Measurements from ENCODE around the gene TK2. TPM values are rescaled to one million over a fixed set of nuclear protein-coding genes. Genes with fewer than 3 reads are reported as not detected.

TK2 gene
- total and polyA plus RNA-seq, 9 of the 15 experiments (the other 6 are each of a cell fraction or from before 2014, with no cell fraction given), result 1.1 to 10.2 (median 5.3) TPM

DNA sequence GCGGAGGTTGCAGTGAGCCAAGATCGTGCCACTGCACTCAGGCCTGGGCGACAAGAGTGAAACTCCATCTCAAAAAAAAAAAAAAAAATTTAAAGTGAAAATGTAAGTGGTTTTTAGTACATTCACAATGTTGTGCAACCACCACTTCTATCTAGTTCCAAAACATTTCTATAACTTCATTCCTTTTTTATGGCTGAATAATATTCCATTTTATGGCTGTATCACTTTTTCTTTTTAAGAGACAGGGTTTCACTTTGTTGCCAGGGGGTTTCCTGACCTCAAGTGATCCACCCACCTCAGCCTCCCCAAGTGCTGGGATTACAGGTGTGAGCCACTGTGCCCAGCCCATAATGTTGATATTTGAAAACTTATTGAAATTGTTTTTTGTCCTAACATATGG is 42.9 kb upstream of the TK2 start:
- no peaks in the 10 kb centered on the region for H3K9me3 ChIP-seq (replicated peaks; ENCODE audit: control insufficient read depth, insufficient read depth, low read depth, low read length)
- no peaks in the 10 kb centered on the region for H3K4me1 ChIP-seq (replicated peaks in 1 of 2; ENCODE audit: control insufficient read depth in 2 of 2, insufficient read depth in 2 of 2, low read length in 2 of 2)
- no peaks in the 10 kb centered on the region for H4K20me1 ChIP-seq (replicated peaks; ENCODE audit: control insufficient read depth, insufficient read depth, low read length)
- BruUV-seq (replicated peaks), result no TSS peak
- H2AFZ ChIP-seq (ENCODE audit: low read depth, low read length), result no peak overlapping the region
- CTCF ChIA-PET (ENCODE audit: low intra/inter-chr PET ratio), result no interaction called here
- DNase-seq (ENCODE audit: extremely low read depth in 1 of 4, low spot score in 3 of 4) (no peak), FAIRE-seq (no peak), ATAC-seq (no peak)
- H3K4me3 ChIP-seq, result no peak overlapping the region
- H3K9me1 ChIP-seq (ENCODE audit: control insufficient read depth, insufficient read depth, low read length), result no peaks in the 10 kb centered on the region
- in situ Hi-C loops (cut with MboI) (loop anchor here (5.0 kb wide), 1 partner anchor 186 kb away; no protein-coding TSS in a partner anchor), intact Hi-C loops (cut with micrococcal nuclease) (no loop called here)
- H3K79me2 ChIP-seq (ENCODE audit: control insufficient read depth, insufficient read depth, low read length), result no peaks in the 10 kb centered on the region
- no peak for TF ChIP-seq ZNF23 (CRISPR knock-in tag; IDR thresholded peaks at IDR 0.05)
- peak; percentile 67 for TF ChIP-seq ZNF146 (CRISPR knock-in tag; IDR thresholded peaks at IDR 0.05; ENCODE audit: unreplicated experiment)
- TF ChIP-seq, protein P1, sequence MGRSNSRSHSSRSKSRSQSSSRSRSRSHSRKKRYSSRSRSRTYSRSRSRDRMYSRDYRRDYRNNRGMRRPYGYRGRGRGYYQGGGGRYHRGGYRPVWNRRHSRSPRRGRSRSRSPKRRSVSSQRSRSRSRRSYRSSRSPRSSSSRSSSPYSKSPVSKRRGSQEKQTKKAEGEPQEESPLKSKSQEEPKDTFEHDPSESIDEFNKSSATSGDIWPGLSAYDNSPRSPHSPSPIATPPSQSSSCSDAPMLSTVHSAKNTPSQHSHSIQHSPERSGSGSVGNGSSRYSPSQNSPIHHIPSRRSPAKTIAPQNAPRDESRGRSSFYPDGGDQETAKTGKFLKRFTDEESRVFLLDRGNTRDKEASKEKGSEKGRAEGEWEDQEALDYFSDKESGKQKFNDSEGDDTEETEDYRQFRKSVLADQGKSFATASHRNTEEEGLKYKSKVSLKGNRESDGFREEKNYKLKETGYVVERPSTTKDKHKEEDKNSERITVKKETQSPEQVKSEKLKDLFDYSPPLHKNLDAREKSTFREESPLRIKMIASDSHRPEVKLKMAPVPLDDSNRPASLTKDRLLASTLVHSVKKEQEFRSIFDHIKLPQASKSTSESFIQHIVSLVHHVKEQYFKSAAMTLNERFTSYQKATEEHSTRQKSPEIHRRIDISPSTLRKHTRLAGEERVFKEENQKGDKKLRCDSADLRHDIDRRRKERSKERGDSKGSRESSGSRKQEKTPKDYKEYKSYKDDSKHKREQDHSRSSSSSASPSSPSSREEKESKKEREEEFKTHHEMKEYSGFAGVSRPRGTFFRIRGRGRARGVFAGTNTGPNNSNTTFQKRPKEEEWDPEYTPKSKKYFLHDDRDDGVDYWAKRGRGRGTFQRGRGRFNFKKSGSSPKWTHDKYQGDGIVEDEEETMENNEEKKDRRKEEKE (IDR thresholded peaks at IDR 0.05; ENCODE audit: borderline replicate concordance in 1 of 2, control insufficient read depth in 1 of 2, low read depth in 2 of 2, low read length in 1 of 2), result no peak
- no peak for TF ChIP-seq YY1 (IDR thresholded peaks at IDR 0.05; ENCODE audit: borderline replicate concordance in 1 of 3, control insufficient read depth in 1 of 3, extremely low read depth in 1 of 3, insufficient read depth in 3 of 3, insufficient read length in 1 of 3, insufficient replicate concordance in 2 of 3, low read depth in 1 of 3, low read length in 2 of 3)
- no peak for TF ChIP-seq LCOR (CRISPR knock-in tag; IDR thresholded peaks at IDR 0.05)
- TF ChIP-seq RBM25 (IDR thresholded peaks at IDR 0.05; ENCODE audit: low read depth, low read length, severe bottlenecking), result peak; percentile 52
- TF ChIP-seq, protein P2, sequence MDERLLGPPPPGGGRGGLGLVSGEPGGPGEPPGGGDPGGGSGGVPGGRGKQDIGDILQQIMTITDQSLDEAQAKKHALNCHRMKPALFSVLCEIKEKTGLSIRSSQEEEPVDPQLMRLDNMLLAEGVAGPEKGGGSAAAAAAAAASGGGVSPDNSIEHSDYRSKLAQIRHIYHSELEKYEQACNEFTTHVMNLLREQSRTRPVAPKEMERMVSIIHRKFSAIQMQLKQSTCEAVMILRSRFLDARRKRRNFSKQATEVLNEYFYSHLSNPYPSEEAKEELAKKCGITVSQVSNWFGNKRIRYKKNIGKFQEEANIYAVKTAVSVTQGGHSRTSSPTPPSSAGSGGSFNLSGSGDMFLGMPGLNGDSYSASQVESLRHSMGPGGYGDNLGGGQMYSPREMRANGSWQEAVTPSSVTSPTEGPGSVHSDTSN (CRISPR knock-in tag; IDR thresholded peaks at IDR 0.05; ENCODE audit: low read depth), result no peak
- TF ChIP-seq, protein P2 (tag; conservative IDR thresholded peaks at IDR 0.05; ENCODE audit: low read depth), result no peak
- no peak for TF ChIP-seq GTF2E2 (tag; IDR thresholded peaks at IDR 0.05)
- TF ChIP-seq HIVEP1 (CRISPR knock-in tag; IDR thresholded peaks at IDR 0.05), result no peak
- no peak for TF ChIP-seq ESRRA (IDR thresholded peaks at IDR 0.05; ENCODE audit: borderline replicate concordance, low read depth)
- no peaks in the 10 kb centered on the region for H3K36me3 ChIP-seq (ENCODE audit: control insufficient read depth, insufficient read depth, low read length)
- H3K27me3 ChIP-seq (ENCODE audit: control insufficient read depth in 2 of 2, insufficient read depth in 2 of 2, low read length in 2 of 2), result peaks cover 0 to 11% of the 10 kb centered on the region in 2 experiments; a peak in 1 of 5 replicates
- POLR2A ChIA-PET, result no interaction called here
- no peak overlapping the region for H3K9ac ChIP-seq (ENCODE audit: insufficient read depth in 1 of 2, low read depth in 2 of 2, low read length in 2 of 2)
- no peak overlapping the region for H3K27ac ChIP-seq (ENCODE audit: extremely low read depth, low read depth, low read length)
- WGBS (ENCODE audit: insufficient coverage, low coverage, missing lambda C conversion rate), result 81% methylated on average over 3 of the region's 3 CpGs
- H3K4me2 ChIP-seq (ENCODE audit: insufficient read depth, low read length), result no peak overlapping the region
